K562 (cell line): ENCODE measurements around the gene CRTC3. TPM values are rescaled to one million over a fixed set of nuclear protein-coding genes. Genes with fewer than 3 reads are reported as not detected.
A peak's percentile ranks its signal among the peaks of the same experiment; 100 is the strongest.

Experiments
- CTCF ChIP-seq, 3 experiments: IDR thresholded peaks in 2 of 3; conservative IDR thresholded peaks in 1 of 3; 2 replicates each; pipeline ENCODE4 v1.5.1; 2011 to 2012; ENCODE audit warnings: low read length in 3 of 3, mild to moderate bottlenecking in 3 of 3, control low read depth in 2 of 3, improper control_type of control experiment in 1 of 3, inconsistent platforms in 1 of 3, low read depth in 1 of 3, mixed read lengths in 1 of 3, moderate library complexity in 1 of 3; ENCODE audit not compliant: insufficient read depth in 2 of 3
- ETV1 ChIP-seq: fragments of 450-650 bp; conservative IDR thresholded peaks from 2 replicates; pipeline ENCODE4 v1.6.1; 2016; ENCODE audit warnings: missing genetic modification characterization, control low read depth, low read depth, missing compliant biosample characterization
- TBP ChIP-seq: optimal IDR thresholded peaks from 2 replicates; pipeline ENCODE3; 2011; ENCODE audit warnings: low read depth, low read length, improper control_type of control experiment
- ZNF134 ChIP-seq: fragments of 250-450 bp; sonication (Bioruptor Pico); conservative IDR thresholded peaks from 2 replicates; pipeline ENCODE4 v1.4.0; 2020
- ZNF143 ChIP-seq: sonication (generic); formaldehyde crosslinking; IDR thresholded peaks from 2 replicates; pipeline ENCODE4 v1.9.0; 2022; ENCODE audit warnings: mild to moderate bottlenecking, missing genetic modification reagents
- ZNF584 ChIP-seq: fragments of 200-800 bp; sonication (Bioruptor generic); IDR thresholded peaks from 2 replicates; pipeline ENCODE4 v1.6.1; 2016; ENCODE audit warnings: low read depth, mild to moderate bottlenecking, missing genetic modification characterization, missing compliant biosample characterization
- polyA plus RNA-seq, 8 experiments: library from polyadenylated mRNA; depleted of rRNA in 4 of 8; stranded (reverse) in 5 of 8; unstranded in 3 of 8; fragments of >200 nt; fragmentation: Nextera tagmentation in 2 of 8; fragmentation: Illumina TruSeq in 1 of 8; extraction: Ambion mirVana in 2 of 8; extraction: Trizol in 1 of 8; gene quantifications; 2 replicates each; pipeline versions ENCODE4 v1.2.1 to v1.2.3, GENCODE V29; 2011 to 2014; ENCODE audit warnings: inconsistent platforms in 1 of 8, missing spikeins in 1 of 8
- total RNA-seq, 7 experiments: library from RNA; depleted of rRNA in 6 of 7; stranded (reverse); fragments of >200 nt in 6 of 7; fragmentation: Illumina TruSeq in 2 of 7; extraction: Trizol in 2 of 7; gene quantifications; 2 replicates each; pipeline versions ENCODE4 v1.2.1 to v1.2.3, GENCODE V29; 2011 to 2021; ENCODE audit warnings: low replicate concordance in 1 of 7
- TF ChIP-seq, protein P1 (sequence below), 2 experiments: fragments of 450-650 bp; IDR thresholded peaks; 2 replicates each; pipeline ENCODE4 v1.6.1; 2016
- TF ChIP-seq, protein P2 (sequence below), 2 experiments: fragments of 200-800 bp in 1 of 2; sonication (Bioruptor generic) in 1 of 2; sonication (generic) in 1 of 2; formaldehyde crosslinking in 1 of 2; IDR thresholded peaks in 1 of 2; conservative IDR thresholded peaks in 1 of 2; 2 replicates each; pipeline versions ENCODE4 v1.5.0 to v1.6.1; 2016 to 2020; ENCODE audit warnings: missing compliant biosample characterization in 1 of 2, missing genetic modification characterization in 1 of 2, missing genetic modification reagents in 1 of 2
- TF ChIP-seq, protein P3 (sequence below): fragments of 450-650 bp; IDR thresholded peaks from 2 replicates; pipeline ENCODE4 v1.6.1; 2016; ENCODE audit warnings: mild to moderate bottlenecking, moderate library complexity

Gene CRTC3
- total and polyA plus RNA-seq, 9 of the 15 experiments (the other 6 are each of a cell fraction or from before 2014, with no cell fraction given) = 1.2 to 19.0 (median 11.6) TPM

DNA sequence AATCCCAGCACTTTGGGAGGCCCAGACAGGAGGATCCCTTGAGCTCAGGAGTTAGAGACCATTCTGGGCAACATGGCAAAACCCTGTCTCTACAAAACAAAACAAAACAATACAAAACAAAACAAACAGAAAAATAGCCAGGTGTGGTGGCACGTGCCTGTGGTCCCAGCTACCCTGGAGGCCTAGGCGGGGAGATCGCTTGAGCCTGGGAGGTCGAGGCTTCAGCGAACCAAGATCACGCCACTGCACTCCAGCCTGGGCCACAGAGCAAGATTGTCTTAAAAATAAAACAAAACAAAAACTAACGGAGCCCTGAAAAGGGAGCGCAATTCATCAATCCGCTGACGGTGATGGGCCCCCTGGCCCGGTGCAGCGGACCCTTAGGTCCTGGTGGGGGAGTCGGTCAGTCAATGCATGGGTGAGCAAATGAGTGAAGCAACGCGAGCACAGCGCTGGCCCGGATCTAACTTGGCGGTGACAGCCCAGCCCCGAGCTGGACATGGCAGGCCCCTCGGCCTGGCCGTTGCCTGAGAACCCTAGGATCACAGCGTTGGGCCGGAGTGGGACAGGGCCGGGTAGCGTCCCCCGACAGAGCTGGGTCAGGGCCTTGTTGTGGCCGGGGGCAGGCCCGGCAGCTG lies 135.0 kb downstream of the CRTC3 start (continued):
- TF ChIP-seq CTCF (IDR thresholded peaks at IDR 0.05 in 2 of 3, conservative IDR thresholded peaks at IDR 0.05 in 1 of 3; ENCODE audit: insufficient read depth in 2 of 3, low read depth in 1 of 3, low read length in 3 of 3) (0 out of 6 replicates have a peak, but pooled peaks of 1 of the 3 experiments have one; percentile 8), ZNF134 (CRISPR knock-in tag) (no peak), ZNF584 (0 out of 2 replicates have a peak, but pooled peaks have one; percentile 17), ZNF143 (CRISPR knock-in tag) (0 out of 2 replicates have a peak, but pooled peaks have one; percentile 23), TBP (no peak), ETV1 (0 out of 2 replicates have a peak, but pooled peaks have one; percentile 16)
- TF ChIP-seq, protein P1, sequence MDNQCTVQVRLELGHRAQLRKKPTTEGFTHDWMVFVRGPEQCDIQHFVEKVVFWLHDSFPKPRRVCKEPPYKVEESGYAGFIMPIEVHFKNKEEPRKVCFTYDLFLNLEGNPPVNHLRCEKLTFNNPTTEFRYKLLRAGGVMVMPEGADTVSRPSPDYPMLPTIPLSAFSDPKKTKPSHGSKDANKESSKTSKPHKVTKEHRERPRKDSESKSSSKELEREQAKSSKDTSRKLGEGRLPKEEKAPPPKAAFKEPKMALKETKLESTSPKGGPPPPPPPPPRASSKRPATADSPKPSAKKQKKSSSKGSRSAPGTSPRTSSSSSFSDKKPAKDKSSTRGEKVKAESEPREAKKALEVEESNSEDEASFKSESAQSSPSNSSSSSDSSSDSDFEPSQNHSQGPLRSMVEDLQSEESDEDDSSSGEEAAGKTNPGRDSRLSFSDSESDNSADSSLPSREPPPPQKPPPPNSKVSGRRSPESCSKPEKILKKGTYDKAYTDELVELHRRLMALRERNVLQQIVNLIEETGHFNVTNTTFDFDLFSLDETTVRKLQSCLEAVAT (IDR thresholded peaks at IDR 0.05) = peak; percentile 30 to 86; a peak in 2 of 4 replicates
- TF ChIP-seq, protein P2, sequence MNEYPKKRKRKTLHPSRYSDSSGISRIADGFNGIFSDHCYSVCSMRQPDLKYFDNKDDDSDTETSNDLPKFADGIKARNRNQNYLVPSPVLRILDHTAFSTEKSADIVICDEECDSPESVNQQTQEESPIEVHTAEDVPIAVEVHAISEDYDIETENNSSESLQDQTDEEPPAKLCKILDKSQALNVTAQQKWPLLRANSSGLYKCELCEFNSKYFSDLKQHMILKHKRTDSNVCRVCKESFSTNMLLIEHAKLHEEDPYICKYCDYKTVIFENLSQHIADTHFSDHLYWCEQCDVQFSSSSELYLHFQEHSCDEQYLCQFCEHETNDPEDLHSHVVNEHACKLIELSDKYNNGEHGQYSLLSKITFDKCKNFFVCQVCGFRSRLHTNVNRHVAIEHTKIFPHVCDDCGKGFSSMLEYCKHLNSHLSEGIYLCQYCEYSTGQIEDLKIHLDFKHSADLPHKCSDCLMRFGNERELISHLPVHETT (CRISPR knock-in tag; conservative IDR thresholded peaks at IDR 0.05 in 1 of 2, IDR thresholded peaks at IDR 0.05 in 1 of 2) = no peak
- TF ChIP-seq, protein P3, sequence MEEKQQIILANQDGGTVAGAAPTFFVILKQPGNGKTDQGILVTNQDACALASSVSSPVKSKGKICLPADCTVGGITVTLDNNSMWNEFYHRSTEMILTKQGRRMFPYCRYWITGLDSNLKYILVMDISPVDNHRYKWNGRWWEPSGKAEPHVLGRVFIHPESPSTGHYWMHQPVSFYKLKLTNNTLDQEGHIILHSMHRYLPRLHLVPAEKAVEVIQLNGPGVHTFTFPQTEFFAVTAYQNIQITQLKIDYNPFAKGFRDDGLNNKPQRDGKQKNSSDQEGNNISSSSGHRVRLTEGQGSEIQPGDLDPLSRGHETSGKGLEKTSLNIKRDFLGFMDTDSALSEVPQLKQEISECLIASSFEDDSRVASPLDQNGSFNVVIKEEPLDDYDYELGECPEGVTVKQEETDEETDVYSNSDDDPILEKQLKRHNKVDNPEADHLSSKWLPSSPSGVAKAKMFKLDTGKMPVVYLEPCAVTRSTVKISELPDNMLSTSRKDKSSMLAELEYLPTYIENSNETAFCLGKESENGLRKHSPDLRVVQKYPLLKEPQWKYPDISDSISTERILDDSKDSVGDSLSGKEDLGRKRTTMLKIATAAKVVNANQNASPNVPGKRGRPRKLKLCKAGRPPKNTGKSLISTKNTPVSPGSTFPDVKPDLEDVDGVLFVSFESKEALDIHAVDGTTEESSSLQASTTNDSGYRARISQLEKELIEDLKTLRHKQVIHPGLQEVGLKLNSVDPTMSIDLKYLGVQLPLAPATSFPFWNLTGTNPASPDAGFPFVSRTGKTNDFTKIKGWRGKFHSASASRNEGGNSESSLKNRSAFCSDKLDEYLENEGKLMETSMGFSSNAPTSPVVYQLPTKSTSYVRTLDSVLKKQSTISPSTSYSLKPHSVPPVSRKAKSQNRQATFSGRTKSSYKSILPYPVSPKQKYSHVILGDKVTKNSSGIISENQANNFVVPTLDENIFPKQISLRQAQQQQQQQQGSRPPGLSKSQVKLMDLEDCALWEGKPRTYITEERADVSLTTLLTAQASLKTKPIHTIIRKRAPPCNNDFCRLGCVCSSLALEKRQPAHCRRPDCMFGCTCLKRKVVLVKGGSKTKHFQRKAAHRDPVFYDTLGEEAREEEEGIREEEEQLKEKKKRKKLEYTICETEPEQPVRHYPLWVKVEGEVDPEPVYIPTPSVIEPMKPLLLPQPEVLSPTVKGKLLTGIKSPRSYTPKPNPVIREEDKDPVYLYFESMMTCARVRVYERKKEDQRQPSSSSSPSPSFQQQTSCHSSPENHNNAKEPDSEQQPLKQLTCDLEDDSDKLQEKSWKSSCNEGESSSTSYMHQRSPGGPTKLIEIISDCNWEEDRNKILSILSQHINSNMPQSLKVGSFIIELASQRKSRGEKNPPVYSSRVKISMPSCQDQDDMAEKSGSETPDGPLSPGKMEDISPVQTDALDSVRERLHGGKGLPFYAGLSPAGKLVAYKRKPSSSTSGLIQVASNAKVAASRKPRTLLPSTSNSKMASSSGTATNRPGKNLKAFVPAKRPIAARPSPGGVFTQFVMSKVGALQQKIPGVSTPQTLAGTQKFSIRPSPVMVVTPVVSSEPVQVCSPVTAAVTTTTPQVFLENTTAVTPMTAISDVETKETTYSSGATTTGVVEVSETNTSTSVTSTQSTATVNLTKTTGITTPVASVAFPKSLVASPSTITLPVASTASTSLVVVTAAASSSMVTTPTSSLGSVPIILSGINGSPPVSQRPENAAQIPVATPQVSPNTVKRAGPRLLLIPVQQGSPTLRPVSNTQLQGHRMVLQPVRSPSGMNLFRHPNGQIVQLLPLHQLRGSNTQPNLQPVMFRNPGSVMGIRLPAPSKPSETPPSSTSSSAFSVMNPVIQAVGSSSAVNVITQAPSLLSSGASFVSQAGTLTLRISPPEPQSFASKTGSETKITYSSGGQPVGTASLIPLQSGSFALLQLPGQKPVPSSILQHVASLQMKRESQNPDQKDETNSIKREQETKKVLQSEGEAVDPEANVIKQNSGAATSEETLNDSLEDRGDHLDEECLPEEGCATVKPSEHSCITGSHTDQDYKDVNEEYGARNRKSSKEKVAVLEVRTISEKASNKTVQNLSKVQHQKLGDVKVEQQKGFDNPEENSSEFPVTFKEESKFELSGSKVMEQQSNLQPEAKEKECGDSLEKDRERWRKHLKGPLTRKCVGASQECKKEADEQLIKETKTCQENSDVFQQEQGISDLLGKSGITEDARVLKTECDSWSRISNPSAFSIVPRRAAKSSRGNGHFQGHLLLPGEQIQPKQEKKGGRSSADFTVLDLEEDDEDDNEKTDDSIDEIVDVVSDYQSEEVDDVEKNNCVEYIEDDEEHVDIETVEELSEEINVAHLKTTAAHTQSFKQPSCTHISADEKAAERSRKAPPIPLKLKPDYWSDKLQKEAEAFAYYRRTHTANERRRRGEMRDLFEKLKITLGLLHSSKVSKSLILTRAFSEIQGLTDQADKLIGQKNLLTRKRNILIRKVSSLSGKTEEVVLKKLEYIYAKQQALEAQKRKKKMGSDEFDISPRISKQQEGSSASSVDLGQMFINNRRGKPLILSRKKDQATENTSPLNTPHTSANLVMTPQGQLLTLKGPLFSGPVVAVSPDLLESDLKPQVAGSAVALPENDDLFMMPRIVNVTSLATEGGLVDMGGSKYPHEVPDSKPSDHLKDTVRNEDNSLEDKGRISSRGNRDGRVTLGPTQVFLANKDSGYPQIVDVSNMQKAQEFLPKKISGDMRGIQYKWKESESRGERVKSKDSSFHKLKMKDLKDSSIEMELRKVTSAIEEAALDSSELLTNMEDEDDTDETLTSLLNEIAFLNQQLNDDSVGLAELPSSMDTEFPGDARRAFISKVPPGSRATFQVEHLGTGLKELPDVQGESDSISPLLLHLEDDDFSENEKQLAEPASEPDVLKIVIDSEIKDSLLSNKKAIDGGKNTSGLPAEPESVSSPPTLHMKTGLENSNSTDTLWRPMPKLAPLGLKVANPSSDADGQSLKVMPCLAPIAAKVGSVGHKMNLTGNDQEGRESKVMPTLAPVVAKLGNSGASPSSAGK = peak; percentile 89
